B cell (primary cell): ENCODE data around the gene TGFBR3L.

ENCODE experiments used
- EZH2 ChIP-seq: IDR thresholded peaks from 2 replicates; pipeline ENCODE4 v1.6.1; 2012; ENCODE audit warnings: borderline replicate concordance, low read depth, mild to moderate bottlenecking, moderate library complexity, low read length; ENCODE audit not compliant: insufficient read depth, poor library complexity, severe bottlenecking
- TF ChIP-seq, protein P1 (sequence below): fragments of 200-600 bp; IDR thresholded peaks from one replicate; pipeline ENCODE4 v1.8.0; 2022; ENCODE audit warnings: antibody characterized with exemption, mild to moderate bottlenecking

DNA sequence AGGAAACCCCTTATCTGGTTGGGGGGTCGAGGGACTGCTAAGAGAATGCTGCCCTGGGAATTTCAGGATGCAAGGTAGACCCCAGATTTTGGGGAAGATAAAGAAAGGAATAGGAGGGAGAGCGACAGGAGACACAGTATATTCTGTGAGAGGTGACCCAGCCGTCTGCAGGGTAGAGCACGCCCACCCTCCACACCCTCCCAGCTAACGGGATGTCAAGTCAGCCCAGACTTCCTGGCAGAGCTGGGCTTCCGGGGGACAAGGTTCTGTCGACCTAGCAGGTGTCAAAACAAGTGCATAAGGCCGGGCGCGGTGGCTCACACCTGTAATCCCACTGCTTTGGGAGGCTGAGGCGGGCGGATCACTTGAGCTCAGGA lies 39.7 kb upstream of the TGFBR3L start:
- no peak for TF ChIP-seq EZH2
- TF ChIP-seq, protein P1, sequence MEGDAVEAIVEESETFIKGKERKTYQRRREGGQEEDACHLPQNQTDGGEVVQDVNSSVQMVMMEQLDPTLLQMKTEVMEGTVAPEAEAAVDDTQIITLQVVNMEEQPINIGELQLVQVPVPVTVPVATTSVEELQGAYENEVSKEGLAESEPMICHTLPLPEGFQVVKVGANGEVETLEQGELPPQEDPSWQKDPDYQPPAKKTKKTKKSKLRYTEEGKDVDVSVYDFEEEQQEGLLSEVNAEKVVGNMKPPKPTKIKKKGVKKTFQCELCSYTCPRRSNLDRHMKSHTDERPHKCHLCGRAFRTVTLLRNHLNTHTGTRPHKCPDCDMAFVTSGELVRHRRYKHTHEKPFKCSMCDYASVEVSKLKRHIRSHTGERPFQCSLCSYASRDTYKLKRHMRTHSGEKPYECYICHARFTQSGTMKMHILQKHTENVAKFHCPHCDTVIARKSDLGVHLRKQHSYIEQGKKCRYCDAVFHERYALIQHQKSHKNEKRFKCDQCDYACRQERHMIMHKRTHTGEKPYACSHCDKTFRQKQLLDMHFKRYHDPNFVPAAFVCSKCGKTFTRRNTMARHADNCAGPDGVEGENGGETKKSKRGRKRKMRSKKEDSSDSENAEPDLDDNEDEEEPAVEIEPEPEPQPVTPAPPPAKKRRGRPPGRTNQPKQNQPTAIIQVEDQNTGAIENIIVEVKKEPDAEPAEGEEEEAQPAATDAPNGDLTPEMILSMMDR, result no peak
